HEK293 (cell line): Measurements from ENCODE around the gene BORA.
A peak's percentile ranks its signal among the peaks of the same experiment; 100 is the strongest.

Experiments
- ELK4 ChIP-seq: IDR thresholded peaks from 2 replicates; pipeline ENCODE4 v1.6.1; 2011; ENCODE audit warnings: mild to moderate bottlenecking, low read depth, low read length, borderline replicate concordance
- GFI1B ChIP-seq: fragments of 450-650 bp; formaldehyde crosslinking; IDR thresholded peaks from 2 replicates; pipeline ENCODE4 v1.5.1; 2016; ENCODE audit warnings: missing biosample characterization, missing genetic modification characterization
- GLI2 ChIP-seq: fragments of 450-650 bp; formaldehyde crosslinking; IDR thresholded peaks from 2 replicates; pipeline ENCODE4; 2017; ENCODE audit warnings: missing biosample characterization, missing genetic modification characterization, low read depth, borderline replicate concordance
- KLF1 ChIP-seq: fragments of 450-650 bp; formaldehyde crosslinking; IDR thresholded peaks from 2 replicates; pipeline ENCODE4 v1.5.1; 2016; ENCODE audit warnings: missing biosample characterization, missing genetic modification characterization
- KLF7 ChIP-seq: fragments of 450-650 bp; formaldehyde crosslinking; IDR thresholded peaks from 2 replicates; pipeline ENCODE4 v1.5.1; 2016; ENCODE audit warnings: missing biosample characterization, missing genetic modification characterization, borderline replicate concordance
- OSR2 ChIP-seq: fragments of 450-650 bp; formaldehyde crosslinking; IDR thresholded peaks from 2 replicates; pipeline ENCODE4 v1.5.1; 2016; ENCODE audit warnings: missing biosample characterization, missing genetic modification characterization
- OVOL3 ChIP-seq: fragments of 450-650 bp; formaldehyde crosslinking; IDR thresholded peaks from 2 replicates; pipeline ENCODE4 v1.5.1; 2016; ENCODE audit warnings: missing biosample characterization, missing genetic modification characterization
- PRDM10 ChIP-seq: fragments of 450-650 bp; formaldehyde crosslinking; IDR thresholded peaks from 2 replicates; pipeline ENCODE4 v1.5.1; 2016; ENCODE audit warnings: missing biosample characterization, missing genetic modification characterization
- SP2 ChIP-seq: fragments of 450-650 bp; formaldehyde crosslinking; IDR thresholded peaks from 2 replicates; pipeline ENCODE4 v1.5.1; 2016; ENCODE audit warnings: missing biosample characterization, missing genetic modification characterization
- SP3 ChIP-seq: fragments of 450-650 bp; formaldehyde crosslinking; IDR thresholded peaks from 2 replicates; pipeline ENCODE4 v1.5.1; 2016; ENCODE audit warnings: missing biosample characterization, missing genetic modification characterization
- ZBTB17 ChIP-seq: fragments of 450-650 bp; formaldehyde crosslinking; IDR thresholded peaks from 2 replicates; pipeline ENCODE4 v1.5.1; 2016; ENCODE audit warnings: missing biosample characterization, missing genetic modification characterization
- ZBTB6 ChIP-seq: fragments of 450-650 bp; formaldehyde crosslinking; IDR thresholded peaks from 2 replicates; pipeline ENCODE4 v1.5.1; 2017; ENCODE audit warnings: missing biosample characterization, missing genetic modification characterization
- ZBTB7A ChIP-seq: fragments of 450-650 bp; formaldehyde crosslinking; IDR thresholded peaks from 2 replicates; pipeline ENCODE4 v1.5.1; 2016; ENCODE audit warnings: low read depth, missing biosample characterization, missing genetic modification characterization
- ZFP37 ChIP-seq: fragments of 450-650 bp; formaldehyde crosslinking; IDR thresholded peaks from 2 replicates; pipeline ENCODE4 v1.5.1; 2016; ENCODE audit warnings: missing biosample characterization, missing genetic modification characterization
- ZNF23 ChIP-seq: fragments of 450-650 bp; formaldehyde crosslinking; IDR thresholded peaks from 2 replicates; pipeline ENCODE4 v1.5.1; 2016; ENCODE audit warnings: missing biosample characterization, missing genetic modification characterization, borderline replicate concordance
- ZNF239 ChIP-seq: fragments of 450-650 bp; formaldehyde crosslinking; IDR thresholded peaks from 2 replicates; pipeline ENCODE4 v1.5.1; 2016; ENCODE audit warnings: missing biosample characterization, missing genetic modification characterization
- ZNF24 ChIP-seq: fragments of 450-650 bp; formaldehyde crosslinking; IDR thresholded peaks from 2 replicates; pipeline ENCODE4 v1.5.1; 2016; ENCODE audit warnings: missing biosample characterization, missing genetic modification characterization
- ZNF280D ChIP-seq: fragments of 450-650 bp; formaldehyde crosslinking; IDR thresholded peaks from 2 replicates; pipeline ENCODE4 v1.5.1; 2016; ENCODE audit warnings: missing biosample characterization, missing genetic modification characterization
- ZNF292 ChIP-seq: fragments of 450-650 bp; formaldehyde crosslinking; IDR thresholded peaks from 2 replicates; pipeline ENCODE4 v1.5.1; 2016; ENCODE audit warnings: low read depth, missing biosample characterization, missing genetic modification characterization, borderline replicate concordance
- ZNF404 ChIP-seq: fragments of 450-650 bp; formaldehyde crosslinking; IDR thresholded peaks from 2 replicates; pipeline ENCODE4 v1.5.1; 2017; ENCODE audit warnings: missing biosample characterization, missing genetic modification characterization
- ZNF514 ChIP-seq: fragments of 450-650 bp; formaldehyde crosslinking; IDR thresholded peaks from 2 replicates; pipeline ENCODE4 v1.5.1; 2016; ENCODE audit warnings: missing biosample characterization, missing genetic modification characterization
- ZNF548 ChIP-seq: fragments of 450-650 bp; formaldehyde crosslinking; IDR thresholded peaks from 2 replicates; pipeline ENCODE4 v1.5.1; 2016; ENCODE audit warnings: missing biosample characterization, missing genetic modification characterization
- ZNF555 ChIP-seq: fragments of 450-650 bp; formaldehyde crosslinking; conservative IDR thresholded peaks from 2 replicates; pipeline ENCODE4 v1.5.1; 2017; ENCODE audit warnings: missing biosample characterization, mild to moderate bottlenecking, missing genetic modification characterization, inconsistent platforms
- ZNF571 ChIP-seq: fragments of 450-650 bp; formaldehyde crosslinking; IDR thresholded peaks from 2 replicates; pipeline ENCODE4 v1.5.0; 2017; ENCODE audit warnings: missing biosample characterization, missing genetic modification characterization
- ZNF600 ChIP-seq: fragments of 450-650 bp; formaldehyde crosslinking; IDR thresholded peaks from 2 replicates; pipeline ENCODE4 v1.5.1; 2016; ENCODE audit warnings: missing biosample characterization, missing genetic modification characterization
- ZNF626 ChIP-seq: fragments of 450-650 bp; sonication (Bioruptor Pico); formaldehyde crosslinking; IDR thresholded peaks from 2 replicates; pipeline ENCODE4 v1.5.1; 2018; ENCODE audit warnings: missing biosample characterization, missing genetic modification characterization, inconsistent platforms
- ZNF677 ChIP-seq: fragments of 450-650 bp; IDR thresholded peaks from 2 replicates; pipeline ENCODE4 v1.5.0; 2018; ENCODE audit warnings: missing biosample characterization, mild to moderate bottlenecking, missing genetic modification characterization, moderate library complexity
- ZSCAN30 ChIP-seq: fragments of 450-650 bp; IDR thresholded peaks from 2 replicates; pipeline ENCODE4 v1.5.1; 2018; ENCODE audit warnings: missing biosample characterization, mild to moderate bottlenecking, missing genetic modification characterization, moderate library complexity
- ZSCAN4 ChIP-seq: fragments of 450-650 bp; formaldehyde crosslinking; IDR thresholded peaks from 2 replicates; pipeline ENCODE4 v1.5.1; 2017; ENCODE audit warnings: missing biosample characterization, missing genetic modification characterization
- ZXDB ChIP-seq: fragments of 450-650 bp; formaldehyde crosslinking; IDR thresholded peaks from 2 replicates; pipeline ENCODE4 v1.5.1; 2016; ENCODE audit warnings: missing biosample characterization, missing genetic modification characterization

BORA gene

GRCh38 chr13:72781451-72782439 is 54.0 kb downstream of the BORA start, which contains the start of the genes DIS3 and PIBF1 (continued):
- no peak for TF ChIP-seq ZNF280D (tag by site-specific recombination)
- TF ChIP-seq ZFP37 = 0 out of 2 replicates have a peak, but pooled peaks have one; percentile 26
- no peak for TF ChIP-seq ZNF677 (tag by site-specific recombination)
- TF ChIP-seq ZNF24 (tag by site-specific recombination) = no peak
- TF ChIP-seq ZNF23 (tag by site-specific recombination) = no peak
- TF ChIP-seq ZBTB7A (tag by site-specific recombination) = no peak
- TF ChIP-seq GLI2 (tag by site-specific recombination) = no peak
- peak; percentile 54; the same call in 1 of the 2 replicates for TF ChIP-seq ZNF600
- no peak for TF ChIP-seq OSR2
- peak; percentile 75; the same call in 1 of the 2 replicates for TF ChIP-seq OVOL3
- TF ChIP-seq ZNF626 (tag by site-specific recombination) = no peak
- no peak for TF ChIP-seq KLF1 (tag by site-specific recombination)
- TF ChIP-seq ZNF404 (tag by site-specific recombination) = no peak
- peak; percentile 91 for TF ChIP-seq ELK4
- TF ChIP-seq ZNF239 (tag by site-specific recombination) = no peak
- TF ChIP-seq ZNF292 (tag by site-specific recombination) = no peak
- no peak for TF ChIP-seq GFI1B (tag by site-specific recombination)
- TF ChIP-seq ZNF555 (tag by site-specific recombination) = no peak
- TF ChIP-seq ZBTB6 (tag by site-specific recombination) = no peak
- no peak for TF ChIP-seq KLF7
- TF ChIP-seq PRDM10 (tag by site-specific recombination) = no peak; the same call in none of the 2 replicates
- peak; percentile 96 for TF ChIP-seq SP2 (tag by site-specific recombination)
- TF ChIP-seq ZXDB (tag by site-specific recombination) = peak; percentile 60; the same call in 1 of the 2 replicates
- no peak for TF ChIP-seq ZNF548 (tag by site-specific recombination)
- TF ChIP-seq ZNF514 (tag by site-specific recombination) = no peak
- TF ChIP-seq ZSCAN4 (tag by site-specific recombination) = no peak
- peak; percentile 66 for TF ChIP-seq SP3
- peak; percentile 52 for TF ChIP-seq ZSCAN30
- peak; percentile 72 for TF ChIP-seq ZBTB17 (tag by site-specific recombination)
- no peak for TF ChIP-seq ZNF571 (tag by site-specific recombination)
